Measurements from ENCODE around the gene AK8.

Gene AK8

DNA sequence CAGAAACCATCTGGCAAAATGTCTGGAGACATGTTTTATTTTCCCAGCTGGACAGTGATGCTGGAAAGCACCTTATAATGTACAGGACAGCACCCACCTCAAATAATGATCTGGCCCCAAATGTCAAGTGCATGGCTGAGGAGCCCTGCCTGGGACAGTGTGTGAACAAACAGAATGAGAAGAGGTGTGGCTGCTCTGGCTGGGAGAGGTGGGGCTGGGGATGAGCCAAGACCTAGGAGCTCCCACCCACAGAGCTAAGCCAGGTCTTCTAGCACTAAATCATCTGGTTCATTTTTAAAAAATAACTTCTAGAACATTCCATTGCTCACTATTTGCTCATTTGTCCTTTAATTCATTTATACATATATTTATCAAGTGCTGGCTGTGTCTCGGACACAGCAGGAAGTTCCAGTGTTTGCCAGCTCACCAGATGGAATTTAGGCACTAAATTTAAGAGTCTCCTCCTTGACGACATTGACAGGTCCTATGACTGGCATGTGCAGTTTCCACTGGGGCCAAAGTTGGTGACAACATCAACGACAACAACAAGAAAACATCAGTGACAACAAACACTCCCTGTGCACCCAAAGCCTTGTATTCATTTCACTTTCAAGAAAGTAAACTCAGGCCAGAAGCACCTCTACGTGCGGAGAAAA, 148.7 kb downstream of the AK8 start:
- DNase-seq (ENCODE audit: low spot score): no peak
- TF ChIP-seq, protein P1, sequence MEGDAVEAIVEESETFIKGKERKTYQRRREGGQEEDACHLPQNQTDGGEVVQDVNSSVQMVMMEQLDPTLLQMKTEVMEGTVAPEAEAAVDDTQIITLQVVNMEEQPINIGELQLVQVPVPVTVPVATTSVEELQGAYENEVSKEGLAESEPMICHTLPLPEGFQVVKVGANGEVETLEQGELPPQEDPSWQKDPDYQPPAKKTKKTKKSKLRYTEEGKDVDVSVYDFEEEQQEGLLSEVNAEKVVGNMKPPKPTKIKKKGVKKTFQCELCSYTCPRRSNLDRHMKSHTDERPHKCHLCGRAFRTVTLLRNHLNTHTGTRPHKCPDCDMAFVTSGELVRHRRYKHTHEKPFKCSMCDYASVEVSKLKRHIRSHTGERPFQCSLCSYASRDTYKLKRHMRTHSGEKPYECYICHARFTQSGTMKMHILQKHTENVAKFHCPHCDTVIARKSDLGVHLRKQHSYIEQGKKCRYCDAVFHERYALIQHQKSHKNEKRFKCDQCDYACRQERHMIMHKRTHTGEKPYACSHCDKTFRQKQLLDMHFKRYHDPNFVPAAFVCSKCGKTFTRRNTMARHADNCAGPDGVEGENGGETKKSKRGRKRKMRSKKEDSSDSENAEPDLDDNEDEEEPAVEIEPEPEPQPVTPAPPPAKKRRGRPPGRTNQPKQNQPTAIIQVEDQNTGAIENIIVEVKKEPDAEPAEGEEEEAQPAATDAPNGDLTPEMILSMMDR (IDR thresholded peaks at IDR 0.05; ENCODE audit: extremely low read depth, insufficient read depth, missing control alignments): no peak
- in situ Hi-C loops (cut with MboI; ENCODE audit: low pct_unique_long_range_greater_than_20kb, low sequenced_read_pairs, unreplicated experiment): no loop called here

DNA sequence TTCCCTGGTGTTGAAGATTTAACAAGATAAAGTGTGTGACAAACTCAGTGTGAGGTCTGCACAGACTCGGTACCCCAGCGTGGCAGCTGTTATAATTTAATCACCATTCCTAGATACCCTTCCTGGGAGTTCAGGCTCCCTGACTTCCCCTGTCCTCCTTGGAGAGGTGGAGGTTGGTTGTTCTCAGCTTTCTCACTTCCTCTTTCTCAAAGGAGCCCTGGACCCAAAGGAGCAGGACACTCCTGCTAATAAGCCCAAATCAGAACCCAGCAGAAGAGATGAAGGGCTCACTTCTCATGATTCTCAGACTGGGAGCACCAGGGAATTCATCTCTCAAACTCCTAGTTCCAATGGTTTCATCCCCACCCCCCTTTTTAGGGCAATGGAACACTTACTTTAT, 149.6 kb downstream of the AK8 start:
- in situ Hi-C loops (cut with MboI; ENCODE audit: low pct_unique_long_range_greater_than_20kb, low sequenced_read_pairs, unreplicated experiment): no loop called here
- TF ChIP-seq, protein P1 (IDR thresholded peaks at IDR 0.05; ENCODE audit: extremely low read depth, insufficient read depth, missing control alignments): no peak
- no peak for DNase-seq (ENCODE audit: low spot score)

DNA sequence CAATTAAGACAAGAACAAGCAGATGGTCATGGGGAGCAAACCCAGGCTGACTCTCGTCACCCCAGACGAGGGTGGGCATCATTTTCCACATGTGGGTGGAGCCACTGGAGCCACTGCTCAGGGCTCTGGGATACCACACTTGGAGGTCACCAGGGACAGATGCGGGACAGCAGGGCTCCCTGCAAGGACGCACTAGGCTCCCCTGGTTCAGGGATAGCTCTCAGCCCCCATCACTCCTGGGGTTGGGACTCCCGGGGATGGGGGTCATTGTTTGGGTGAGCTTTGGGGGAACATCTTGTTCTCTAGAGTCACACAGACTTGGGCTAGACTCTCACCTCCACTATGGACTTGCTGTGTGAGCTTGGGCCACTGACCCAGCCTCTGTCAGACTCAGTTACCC, 150.0 kb downstream of the AK8 start:
- TF ChIP-seq, protein P1 (IDR thresholded peaks at IDR 0.05; ENCODE audit: extremely low read depth, insufficient read depth, missing control alignments): no peak
- in situ Hi-C loops (cut with MboI; ENCODE audit: low pct_unique_long_range_greater_than_20kb, low sequenced_read_pairs, unreplicated experiment): no loop called here
- no peak for DNase-seq (ENCODE audit: low spot score)

DNA sequence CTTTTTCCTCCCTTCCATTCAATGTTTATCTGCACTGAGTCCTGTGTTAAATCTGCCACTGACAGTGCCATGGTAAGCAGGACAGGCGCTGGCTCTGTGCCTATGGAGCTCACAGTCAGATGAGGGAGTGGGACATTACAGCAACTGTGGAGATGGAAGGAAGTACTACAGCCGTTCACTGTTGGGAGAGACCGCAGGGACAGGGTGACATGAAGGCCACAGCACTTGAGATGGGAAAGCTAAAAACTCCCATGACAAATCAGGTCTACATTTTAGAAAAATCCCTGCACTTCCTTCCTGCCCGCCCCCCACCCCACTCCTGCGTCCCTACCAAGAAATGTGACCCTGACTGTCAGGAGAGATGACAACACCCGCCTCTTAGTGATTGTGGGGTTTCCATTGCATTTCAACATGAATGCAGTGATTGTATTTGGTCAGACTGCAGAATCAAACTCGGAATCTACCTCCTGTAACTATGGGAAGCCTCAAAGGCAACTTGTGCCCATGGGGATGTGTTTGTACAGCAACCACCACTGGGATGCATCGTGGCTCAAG, 151.4 kb downstream of the AK8 start:
- in situ Hi-C loops (cut with MboI; ENCODE audit: low pct_unique_long_range_greater_than_20kb, low sequenced_read_pairs, unreplicated experiment): no loop called here
- DNase-seq (ENCODE audit: low spot score): no peak
- TF ChIP-seq, protein P1 (IDR thresholded peaks at IDR 0.05; ENCODE audit: extremely low read depth, insufficient read depth, missing control alignments): no peak

DNA sequence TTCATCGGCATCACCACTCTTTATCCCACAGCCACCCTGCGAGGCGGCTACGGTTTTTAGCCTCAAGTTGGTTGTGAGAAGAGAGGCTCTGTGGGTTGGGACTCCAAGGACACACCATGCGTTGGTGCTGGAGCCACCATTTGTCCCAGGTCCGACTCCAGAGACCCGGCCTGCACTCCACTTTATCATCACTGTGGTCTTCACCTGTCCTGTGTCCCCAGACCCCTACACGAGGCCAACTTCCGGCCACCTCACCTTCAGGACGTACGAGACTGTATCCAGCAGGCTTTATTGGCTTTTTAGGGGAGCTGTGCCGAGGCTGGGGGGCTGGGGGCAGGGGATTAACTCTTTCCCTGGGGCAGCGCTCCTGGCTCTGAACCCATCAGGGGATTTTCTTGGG, 152.8 kb downstream of the AK8 start:
- in situ Hi-C loops (cut with MboI; ENCODE audit: low pct_unique_long_range_greater_than_20kb, low sequenced_read_pairs, unreplicated experiment): no loop called here
- TF ChIP-seq, protein P1 (IDR thresholded peaks at IDR 0.05; ENCODE audit: extremely low read depth, insufficient read depth, missing control alignments): no peak
- no peak for DNase-seq (ENCODE audit: low spot score)

DNA sequence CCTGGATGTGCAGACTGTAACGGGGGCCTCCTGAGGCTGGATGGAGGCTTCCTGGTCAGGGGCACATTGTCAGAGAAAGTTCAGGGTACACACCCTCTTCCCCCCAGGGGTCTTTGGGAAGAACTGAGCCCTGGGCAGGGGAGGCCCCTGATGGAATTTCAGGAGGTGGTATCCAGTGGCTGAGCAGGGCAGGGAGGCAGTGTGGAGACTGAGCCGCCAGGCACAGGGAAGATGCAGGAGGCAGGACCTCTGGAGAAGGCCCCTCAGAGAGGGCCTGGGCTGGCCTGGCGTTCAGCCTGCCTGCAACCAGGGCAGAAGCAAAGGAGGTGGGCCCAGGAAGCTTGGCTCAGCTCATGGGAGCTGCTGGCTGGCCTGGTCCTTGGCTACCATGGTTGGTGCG, 154.3 kb downstream of the AK8 start:
- TF ChIP-seq, protein P1 (IDR thresholded peaks at IDR 0.05; ENCODE audit: extremely low read depth, insufficient read depth, missing control alignments): no peak
- DNase-seq (ENCODE audit: low spot score): no peak
- in situ Hi-C loops (cut with MboI; ENCODE audit: low pct_unique_long_range_greater_than_20kb, low sequenced_read_pairs, unreplicated experiment): no loop called here

Measured in GM13977 (cell line).